H1 (cell line): Measurements from ENCODE around the gene GFOD1. TPM values are rescaled to one million over a fixed set of nuclear protein-coding genes. Genes with fewer than 3 reads are reported as not detected.

Experiments used
- CTCF ChIA-PET: fragments of 300-600 bp; sonication (Branson Sonifier 250); formaldehyde crosslinking; loops from one replicate; lab custom pipeline; 2021; ENCODE audit not compliant: partially characterized antibody; lab: Charles Lee
- POLR2A ChIA-PET: fragments of 300-600 bp; sonication (Branson Sonifier 250); formaldehyde crosslinking; loops from one replicate; lab custom pipeline; 2021; ENCODE audit warnings: inconsistent platforms; ENCODE audit not compliant: partially characterized antibody; lab: Charles Lee
- DNase-seq, 2 experiments: peaks; one replicate each; pipeline versions ENCODE4 v3.0.0 to v3.0.0-alpha.2; 2010 to 2022; ENCODE audit warnings: low spot score in 2 of 2, low read depth in 1 of 2, mixed read lengths in 1 of 2
- FAIRE-seq: peaks from 2 replicates; lab custom pipeline; 2011; peaks lifted over from hg19 to GRCh38; lab: Jason Lieb, UNC
- H2AFZ ChIP-seq: 2 replicates; pipeline ENCODE4 v1.8.1; 2012; ENCODE audit warnings: low read length, inconsistent platforms
- H2AK5ac ChIP-seq: 2 replicates; pipeline ENCODE4 v1.6.1; 2013; ENCODE audit warnings: low read depth, low read length
- H2BK120ac ChIP-seq: replicated peaks from 2 replicates; pipeline ENCODE3; 2013; ENCODE audit warnings: low read depth, low read length, inconsistent platforms
- H2BK12ac ChIP-seq: 2 replicates; pipeline ENCODE4 v1.6.1; 2013; ENCODE audit warnings: low read depth, low read length
- H2BK15ac ChIP-seq: 2 replicates; pipeline ENCODE4 v1.6.1; 2013; ENCODE audit warnings: low read length
- H2BK20ac ChIP-seq: 2 replicates; pipeline ENCODE4 v1.6.1; 2013; ENCODE audit warnings: low read length
- H2BK5ac ChIP-seq: 2 replicates; pipeline ENCODE4 v1.6.1; 2013; ENCODE audit warnings: low read depth, low read length
- H3K14ac ChIP-seq: 2 replicates; pipeline ENCODE4 v1.6.1; 2013; ENCODE audit warnings: inconsistent platforms; ENCODE audit not compliant: insufficient read length
- H3K18ac ChIP-seq: 2 replicates; pipeline ENCODE4 v1.6.1; 2013; ENCODE audit warnings: low read length; ENCODE audit errors: extremely low read depth
- H3K23ac ChIP-seq: 2 replicates; pipeline ENCODE4 v1.6.1; 2013; ENCODE audit warnings: inconsistent platforms; ENCODE audit not compliant: insufficient read length
- H3K23me2 ChIP-seq: 2 replicates; pipeline ENCODE4 v1.6.1; 2013; ENCODE audit warnings: low read depth, low read length
- H3K27ac ChIP-seq: 2 replicates; pipeline ENCODE4 v1.6.1; 2011; ENCODE audit warnings: low read depth, low read length, inconsistent platforms
- H3K27me3 ChIP-seq, 4 experiments: replicated peaks in 1 of 4; 1 replicate in 1 of 4; 2 replicates in 3 of 4; pipeline versions ENCODE4 v1.6.1 to v1.8.1; 2011 to 2013; ENCODE audit warnings: low read length in 3 of 4, mild to moderate bottlenecking in 3 of 4, inconsistent platforms in 2 of 4, mixed read lengths in 2 of 4, moderate library complexity in 1 of 4; ENCODE audit not compliant: control insufficient read depth in 3 of 4, insufficient read depth in 3 of 4; ENCODE audit errors: extremely low read depth in 1 of 4
- H3K36me3 ChIP-seq, 4 experiments: 2 replicates each; pipeline versions ENCODE4 v1.6.1 to v1.8.1; 2011 to 2013; ENCODE audit warnings: mild to moderate bottlenecking in 4 of 4, low read length in 3 of 4, moderate library complexity in 2 of 4, control low read depth in 1 of 4, inconsistent platforms in 1 of 4; ENCODE audit not compliant: insufficient read depth in 4 of 4, control insufficient read depth in 2 of 4
- H3K4ac ChIP-seq: replicated peaks from 2 replicates; pipeline ENCODE3; 2013; ENCODE audit warnings: low read length, low read depth, mixed read lengths, inconsistent platforms; ENCODE audit not compliant: insufficient read length
- H3K4me1 ChIP-seq, 4 experiments: replicated peaks in 1 of 4; 1 replicate in 1 of 4; 2 replicates in 3 of 4; pipeline versions ENCODE4 v1.6.1 to v1.8.1; 2011 to 2013; ENCODE audit warnings: low read length in 3 of 4, inconsistent platforms in 2 of 4, mixed read lengths in 1 of 4; ENCODE audit not compliant: insufficient read depth in 4 of 4, control insufficient read depth in 3 of 4
- H3K4me2 ChIP-seq, 2 experiments: 2 replicates each; pipeline versions ENCODE4 v1.6.1 to v1.8.1; 2011 to 2013; ENCODE audit warnings: low read depth in 2 of 2, low read length in 2 of 2, control low read depth in 1 of 2, inconsistent platforms in 1 of 2, mild to moderate bottlenecking in 1 of 2; ENCODE audit not compliant: insufficient read depth in 1 of 2
- H3K4me3 ChIP-seq, 4 experiments: fragments of 200-600, 300-600 bp in 1 of 4; sonication (generic), shearing (Covaris generic), sonication (Bioruptor Twin) in 1 of 4; 2 replicates each; pipeline versions ENCODE4 v1.5.1 to v1.8.1; 2011 to 2016; ENCODE audit warnings: low read length in 4 of 4, low read depth in 3 of 4, control low read depth in 2 of 4, inconsistent platforms in 2 of 4, mild to moderate bottlenecking in 2 of 4, mixed read lengths in 1 of 4, moderate library complexity in 1 of 4; ENCODE audit not compliant: insufficient read depth in 2 of 4; ENCODE audit errors: extremely low read depth in 1 of 4
- H3K56ac ChIP-seq: replicated peaks from 2 replicates; pipeline ENCODE3; 2013; ENCODE audit warnings: low read depth, mild to moderate bottlenecking, mixed read lengths, low read length, inconsistent platforms; ENCODE audit not compliant: insufficient read length
- H3K79me1 ChIP-seq: 2 replicates; pipeline ENCODE4 v1.6.1; 2013; ENCODE audit warnings: low read depth, low read length, control low read depth
- H3K79me2 ChIP-seq, 2 experiments: 2 replicates each; pipeline versions ENCODE4 v1.6.1 to v1.8.1; 2012 to 2013; ENCODE audit warnings: low read length in 2 of 2, mild to moderate bottlenecking in 2 of 2, inconsistent platforms in 1 of 2; ENCODE audit not compliant: insufficient read depth in 2 of 2, control insufficient read depth in 1 of 2
- H3K9ac ChIP-seq, 4 experiments: replicated peaks in 1 of 4; 1 replicate in 1 of 4; 2 replicates in 3 of 4; pipeline versions ENCODE4 v1.6.1 to v1.8.1; 2011 to 2013; ENCODE audit warnings: low read depth in 3 of 4, low read length in 3 of 4, control low read depth in 2 of 4, mild to moderate bottlenecking in 2 of 4, moderate library complexity in 2 of 4, inconsistent platforms in 1 of 4; ENCODE audit errors: extremely low read depth in 1 of 4
- H3K9me3 ChIP-seq, 2 experiments: 2 replicates each; pipeline versions ENCODE4 v1.6.1 to v1.8.1; 2012 to 2013; ENCODE audit warnings: mild to moderate bottlenecking in 2 of 2, moderate library complexity in 2 of 2, control low read depth in 1 of 2, inconsistent platforms in 1 of 2, low read depth in 1 of 2, low read length in 1 of 2, mixed read lengths in 1 of 2; ENCODE audit not compliant: insufficient read depth in 2 of 2
- H4K20me1 ChIP-seq, 2 experiments: replicated peaks in 1 of 2; 2 replicates each; pipeline versions ENCODE3 to v1.8.1; 2011 to 2013; ENCODE audit warnings: inconsistent platforms in 2 of 2, low read length in 2 of 2, mild to moderate bottlenecking in 1 of 2; ENCODE audit not compliant: insufficient read depth in 2 of 2, control insufficient read depth in 1 of 2
- H4K5ac ChIP-seq: 2 replicates; pipeline ENCODE4 v1.6.1; 2013; ENCODE audit warnings: low read length, low read depth, mixed read lengths, inconsistent platforms; ENCODE audit not compliant: insufficient read length
- H4K8ac ChIP-seq: 2 replicates; pipeline ENCODE4 v1.8.0; 2013; ENCODE audit warnings: mild to moderate bottlenecking, moderate library complexity, low read length, inconsistent platforms; ENCODE audit not compliant: insufficient read depth; ENCODE audit errors: extremely low read depth
- H4K91ac ChIP-seq: replicated peaks from 2 replicates; pipeline ENCODE3; 2013; ENCODE audit warnings: low read length, mixed read lengths, inconsistent platforms; ENCODE audit not compliant: insufficient read length
- BCL11A ChIP-seq, 2 experiments: IDR thresholded peaks; one replicate each; pipeline ENCODE4 v1.6.1; 2011; ENCODE audit warnings: low read depth in 2 of 2, low read length in 2 of 2, mild to moderate bottlenecking in 2 of 2
- CEBPB ChIP-seq: IDR thresholded peaks from 2 replicates; pipeline ENCODE4 v1.6.1; 2012; ENCODE audit warnings: low read depth, low read length
- EGR1 ChIP-seq: IDR thresholded peaks from 2 replicates; pipeline ENCODE4 v1.6.1; 2011; ENCODE audit warnings: low read depth, low read length, borderline replicate concordance
- EP300 ChIP-seq, 2 experiments: IDR thresholded peaks; 1 replicate in 1 of 2; 2 replicates in 1 of 2; pipeline ENCODE4 v1.6.1; 2011 to 2012; ENCODE audit warnings: low read depth in 2 of 2, low read length in 2 of 2, mild to moderate bottlenecking in 2 of 2, borderline replicate concordance in 1 of 2, inconsistent platforms in 1 of 2, moderate library complexity in 1 of 2
- FOSL1 ChIP-seq: IDR thresholded peaks from 2 replicates; pipeline ENCODE4 v1.6.1; 2011; ENCODE audit warnings: mild to moderate bottlenecking, low read depth, low read length, moderate library complexity; ENCODE audit not compliant: insufficient read depth
- HDAC6 ChIP-seq: IDR thresholded peaks from one replicate; pipeline ENCODE4 v1.7.1; 2012; ENCODE audit warnings: low read depth, mild to moderate bottlenecking, inconsistent platforms, low read length, moderate library complexity
- MAX ChIP-seq: IDR thresholded peaks from 2 replicates; pipeline ENCODE4 v1.6.1; 2012; ENCODE audit warnings: inconsistent platforms
- POU5F1 ChIP-seq: IDR thresholded peaks from 2 replicates; pipeline ENCODE4 v1.6.1; 2011; ENCODE audit warnings: low read depth, mild to moderate bottlenecking, low read length, moderate library complexity
- RFX5 ChIP-seq: IDR thresholded peaks from 2 replicates; pipeline ENCODE4 v1.6.1; 2011; ENCODE audit warnings: low read depth, low read length, improper control_type of control experiment, borderline replicate concordance
- SIN3A ChIP-seq, 2 experiments: IDR thresholded peaks in 1 of 2; conservative IDR thresholded peaks in 1 of 2; 2 replicates each; pipeline ENCODE4 v1.6.1; 2011 to 2012; ENCODE audit warnings: low read length in 2 of 2, improper control_type of control experiment in 1 of 2, low read depth in 1 of 2, mild to moderate bottlenecking in 1 of 2
- SP1 ChIP-seq: IDR thresholded peaks from 2 replicates; pipeline ENCODE4 v1.6.1; 2011; ENCODE audit warnings: low read depth, low read length
- SUZ12 ChIP-seq: fragments of 200-600 bp; sonication (generic); IDR thresholded peaks from 2 replicates; pipeline ENCODE4 v1.6.1; 2012; ENCODE audit warnings: mild to moderate bottlenecking, inconsistent platforms, low read length, moderate library complexity, mixed read lengths
- USF2 ChIP-seq: IDR thresholded peaks from 2 replicates; pipeline ENCODE4 v1.6.1; 2011; ENCODE audit warnings: low read length, improper control_type of control experiment
- WGBS, 2 experiments: shearing (Covaris generic) in 1 of 2; methylation state at CpG; one replicate each; pipeline versions ENCODE4 v1.1.6 to v1.1.7; 2013 to 2015; ENCODE audit warnings: low lambda C conversion rate in 2 of 2, mixed read lengths in 2 of 2, inconsistent platforms in 1 of 2, low coverage in 1 of 2, missing lambda C conversion rate in 1 of 2; ENCODE audit not compliant: insufficient replicate concordance in 2 of 2, insufficient coverage in 1 of 2, insufficient read length in 1 of 2; ENCODE audit errors: extremely low coverage in 1 of 2, missing lambda C conversion rate in 1 of 2; 5-methylcytosine and 5-hydroxymethylcytosine counted together
- polyA plus RNA-seq, 7 experiments: library from polyadenylated mRNA; depleted of rRNA in 3 of 7; stranded (reverse) in 5 of 7; unstranded in 2 of 7; fragments of >200 nt in 5 of 7; fragments of 200-250 nt in 2 of 7; gene quantifications; 1 replicate in 5 of 7; 2 replicates in 1 of 7; 4 replicates in 1 of 7; pipeline versions ENCODE4 v1.2.1 to v1.2.3, GENCODE V29; 2011 to 2013; ENCODE audit warnings: missing spikeins in 2 of 7, mixed read lengths in 2 of 7
- total RNA-seq: library from RNA; stranded (reverse); fragmentation: NEBNext Ultra II Directional; extraction: Animal tissue kit (Norgen Biotek cat#: 25700); gene quantifications from 2 replicates; pipeline ENCODE4 v1.2.1, GENCODE V29; 2021

The GFOD1 gene
- total and polyA plus RNA-seq, 2 of the 8 experiments (the other 6 are each of a cell fraction or from before 2014, with no cell fraction given), result 2.5 to 8.8 TPM

GRCh38 chr6:13359287-13359686 lies 128.1 kb downstream of the GFOD1 start:
- H4K8ac ChIP-seq, result no peak overlapping the region
- H3K23me2 ChIP-seq, result no peaks in the 10 kb centered on the region
- no peaks in the 10 kb centered on the region for H3K9me3 ChIP-seq
- H3K27ac ChIP-seq, result no peak overlapping the region
- no peak overlapping the region for H2BK120ac ChIP-seq
- H2AK5ac ChIP-seq, result no peak overlapping the region
- no peak overlapping the region for H3K56ac ChIP-seq
- no peak overlapping the region for H3K14ac ChIP-seq
- no peaks in the 10 kb centered on the region for H4K20me1 ChIP-seq
- H3K36me3 ChIP-seq, result no peaks in the 10 kb centered on the region
- H3K27me3 ChIP-seq, result no peaks in the 10 kb centered on the region
- no peak overlapping the region for H3K4ac ChIP-seq
- ChIA-PET POLR2A (no interaction called here), CTCF (interaction anchor here (0.7 to 2.8 kb wide), 7 partner anchors 9 to 691 kb away, joined by 3 to 11 read pairs (median 6); no protein-coding TSS in a partner anchor)
- no peak overlapping the region for H3K4me2 ChIP-seq
- no peak overlapping the region; the same call in 1 of the 2 replicates for H2BK20ac ChIP-seq
- H3K23ac ChIP-seq, result no peak overlapping the region
- H3K4me3 ChIP-seq, result no peak overlapping the region
- H2AFZ ChIP-seq, result no peak overlapping the region
- H2BK5ac ChIP-seq, result no peak overlapping the region
- WGBS, 2 experiments, result 83% methylated on average over 6 of the region's 6 CpGs; no CpG with 5 or more reads in 1 of the 2 experiments
- no peak overlapping the region for H4K5ac ChIP-seq
- no peaks in the 10 kb centered on the region for H3K79me1 ChIP-seq
- no peak overlapping the region for H2BK12ac ChIP-seq
- H2BK15ac ChIP-seq, result no peak overlapping the region
- H3K18ac ChIP-seq, result no peak overlapping the region
- DNase-seq (no peak), FAIRE-seq (no peak)
- H4K91ac ChIP-seq, result no peak overlapping the region
- peaks cover 2 to 14% (median 9%) of the 10 kb centered on the region in 4 experiments; a peak in 5 of 7 replicates for H3K4me1 ChIP-seq
- H3K9ac ChIP-seq, result no peak overlapping the region
- H3K79me2 ChIP-seq, result no peaks in the 10 kb centered on the region
- no peak for TF ChIP-seq MAX
- TF ChIP-seq USF2, result no peak
- no peak for TF ChIP-seq RFX5
- no peak for TF ChIP-seq FOSL1
- TF ChIP-seq SUZ12, result no peak
- no peak for TF ChIP-seq BCL11A (IDR thresholded peaks at IDR 0.05; ENCODE audit: low read depth in 2 of 2, low read length in 2 of 2)
- no peak for TF ChIP-seq SP1
- TF ChIP-seq HDAC6, result no peak
- no peak for TF ChIP-seq EGR1
- TF ChIP-seq POU5F1, result no peak
- TF ChIP-seq CEBPB, result no peak
- no peak for TF ChIP-seq SIN3A (conservative IDR thresholded peaks at IDR 0.05 in 1 of 2, IDR thresholded peaks at IDR 0.05 in 1 of 2; ENCODE audit: low read depth in 1 of 2, low read length in 2 of 2)
- TF ChIP-seq EP300 (IDR thresholded peaks at IDR 0.05; ENCODE audit: borderline replicate concordance in 1 of 2, low read depth in 2 of 2, low read length in 2 of 2), result no peak
